Panc1 (cell line): ENCODE data around the gene AQP12B. TPM values are rescaled to one million over a fixed set of nuclear protein-coding genes. Genes with fewer than 3 reads are reported as not detected.

Experiments used
- ATAC-seq: fragments of 200-7000 bp; cut with Tn5 transposase; 2 replicates; pipeline ENCODE4 v1.9.1; 2020; ENCODE audit warnings: mild to moderate bottlenecking, moderate library complexity
- BruUV-seq: library from RNA; stranded (reverse); fragments of 400-500 nt; replicated peaks from 2 replicates; lab custom pipeline; 2021; lab: Mats Ljungman, UMichigan
- CTCF ChIA-PET: fragments of 300-600 bp; sonication (Branson Sonifier 250); formaldehyde crosslinking; loops from one replicate; lab custom pipeline; 2022; ENCODE audit warnings: antibody characterized with exemption; lab: Charles Lee
- POLR2A ChIA-PET: fragments of 300-600 bp; sonication (Branson Sonifier 250); formaldehyde crosslinking; loops from one replicate; lab custom pipeline; 2022; ENCODE audit warnings: antibody characterized with exemption; lab: Charles Lee
- DNase-seq: peaks from one replicate; pipeline ENCODE4 v3.0.0-alpha.2; 2010; ENCODE audit warnings: low read depth, low spot score
- H3K27ac ChIP-seq: 2 replicates; pipeline ENCODE4 v1.5.1; 2011; ENCODE audit warnings: mild to moderate bottlenecking, low read length, inconsistent platforms
- H3K27me3 ChIP-seq: fragments of 200-500 bp; sonication (Bioruptor generic); 2 replicates; pipeline ENCODE4 v1.6.0; 2014; ENCODE audit warnings: low read length, inconsistent platforms; ENCODE audit not compliant: control insufficient read depth, insufficient read depth
- H3K36me3 ChIP-seq: fragments of 200-500 bp; sonication (Bioruptor generic); 2 replicates; pipeline ENCODE4 v1.5.1; 2014; ENCODE audit warnings: inconsistent platforms, mild to moderate bottlenecking, low read length, moderate library complexity; ENCODE audit not compliant: control insufficient read depth, insufficient read depth
- H3K4me1 ChIP-seq: 2 replicates; pipeline ENCODE4 v1.5.1; 2011; ENCODE audit warnings: inconsistent platforms, mild to moderate bottlenecking, low read length, moderate library complexity; ENCODE audit not compliant: control insufficient read depth, insufficient read depth
- H3K4me3 ChIP-seq, 2 experiments: 2 replicates each; pipeline ENCODE4 v1.5.1; 2011 to 2012; ENCODE audit warnings: low read depth in 2 of 2, low read length in 2 of 2, mild to moderate bottlenecking in 2 of 2, inconsistent platforms in 1 of 2, moderate library complexity in 1 of 2
- H3K9me3 ChIP-seq: fragments of 200-500 bp; sonication (Bioruptor generic); 2 replicates; pipeline ENCODE4 v1.5.1; 2014; ENCODE audit warnings: low read depth, mild to moderate bottlenecking, inconsistent platforms, low read length, moderate library complexity; ENCODE audit not compliant: control insufficient read depth, insufficient read depth
- CTCF ChIP-seq: fragments of 450-650 bp; IDR thresholded peaks from 2 replicates; pipeline ENCODE4 v1.5.1; 2017; ENCODE audit warnings: mild to moderate bottlenecking
- POLR2AphosphoS5 ChIP-seq: IDR thresholded peaks from 2 replicates; pipeline ENCODE4 v1.6.1; 2012; ENCODE audit warnings: mild to moderate bottlenecking, low read depth, low read length, moderate library complexity
- SIN3A ChIP-seq: IDR thresholded peaks from 2 replicates; pipeline ENCODE4 v1.6.1; 2012; ENCODE audit warnings: low read depth, mild to moderate bottlenecking, low read length, moderate library complexity, borderline replicate concordance; ENCODE audit not compliant: insufficient read depth
- TCF7L2 ChIP-seq: IDR thresholded peaks from 2 replicates; pipeline ENCODE4 v1.6.1; 2011; ENCODE audit warnings: mild to moderate bottlenecking, low read depth, low read length, inconsistent platforms
- in situ Hi-C: cut with HindIII; loops from 2 replicates; pipeline ENCODE4 v1.10.0; 2016; ENCODE audit warnings: low sequenced_read_pairs, low pct_unique_long_range_greater_than_20kb
- intact Hi-C: fragments of 100-400 bp; cut with micrococcal nuclease; formaldehyde crosslinking; loops from one replicate; pipeline ENCODE4 v1.10.0; 2022; ENCODE audit not compliant: unreplicated experiment
- total RNA-seq: library from RNA; stranded (reverse); gene quantifications from one replicate; pipeline ENCODE4 v1.2.1, GENCODE V29; 2021; ENCODE audit not compliant: unreplicated experiment
- TF ChIP-seq, protein P1 (sequence below), 2 experiments: IDR thresholded peaks; 2 replicates each; pipeline ENCODE4 v1.6.1; 2011 to 2012; ENCODE audit warnings: low read depth in 2 of 2, control low read depth in 1 of 2, low read length in 1 of 2, mild to moderate bottlenecking in 1 of 2, moderate library complexity in 1 of 2; ENCODE audit not compliant: insufficient read depth in 1 of 2

Gene AQP12B
- total RNA-seq, 1 experiment from 2014 or later: not detected

GRCh38 chr2:240631548-240632305 is 51.0 kb downstream of the AQP12B start:
- CTCF ChIA-PET: no interaction called here
- no TSS peak for BruUV-seq
- ATAC-seq (no peak), DNase-seq (no peak)
- POLR2A ChIA-PET: no interaction called here
- Histone ChIP-seq H3K27ac (no peak overlapping the region), H3K36me3 (no peaks in the 10 kb centered on the region), H3K4me1 (no peaks in the 10 kb centered on the region; the same call in 1 of the 2 replicates), H3K4me3 (no peak overlapping the region), H3K27me3 (no peaks in the 10 kb centered on the region), H3K9me3 (no peaks in the 10 kb centered on the region)
- in situ Hi-C loops: no loop called here
- intact Hi-C loops: no loop called here
- TF ChIP-seq POLR2AphosphoS5: no peak
- TF ChIP-seq SIN3A: no peak
- no peak for TF ChIP-seq TCF7L2
- no peak for TF ChIP-seq CTCF
- TF ChIP-seq, protein P1, sequence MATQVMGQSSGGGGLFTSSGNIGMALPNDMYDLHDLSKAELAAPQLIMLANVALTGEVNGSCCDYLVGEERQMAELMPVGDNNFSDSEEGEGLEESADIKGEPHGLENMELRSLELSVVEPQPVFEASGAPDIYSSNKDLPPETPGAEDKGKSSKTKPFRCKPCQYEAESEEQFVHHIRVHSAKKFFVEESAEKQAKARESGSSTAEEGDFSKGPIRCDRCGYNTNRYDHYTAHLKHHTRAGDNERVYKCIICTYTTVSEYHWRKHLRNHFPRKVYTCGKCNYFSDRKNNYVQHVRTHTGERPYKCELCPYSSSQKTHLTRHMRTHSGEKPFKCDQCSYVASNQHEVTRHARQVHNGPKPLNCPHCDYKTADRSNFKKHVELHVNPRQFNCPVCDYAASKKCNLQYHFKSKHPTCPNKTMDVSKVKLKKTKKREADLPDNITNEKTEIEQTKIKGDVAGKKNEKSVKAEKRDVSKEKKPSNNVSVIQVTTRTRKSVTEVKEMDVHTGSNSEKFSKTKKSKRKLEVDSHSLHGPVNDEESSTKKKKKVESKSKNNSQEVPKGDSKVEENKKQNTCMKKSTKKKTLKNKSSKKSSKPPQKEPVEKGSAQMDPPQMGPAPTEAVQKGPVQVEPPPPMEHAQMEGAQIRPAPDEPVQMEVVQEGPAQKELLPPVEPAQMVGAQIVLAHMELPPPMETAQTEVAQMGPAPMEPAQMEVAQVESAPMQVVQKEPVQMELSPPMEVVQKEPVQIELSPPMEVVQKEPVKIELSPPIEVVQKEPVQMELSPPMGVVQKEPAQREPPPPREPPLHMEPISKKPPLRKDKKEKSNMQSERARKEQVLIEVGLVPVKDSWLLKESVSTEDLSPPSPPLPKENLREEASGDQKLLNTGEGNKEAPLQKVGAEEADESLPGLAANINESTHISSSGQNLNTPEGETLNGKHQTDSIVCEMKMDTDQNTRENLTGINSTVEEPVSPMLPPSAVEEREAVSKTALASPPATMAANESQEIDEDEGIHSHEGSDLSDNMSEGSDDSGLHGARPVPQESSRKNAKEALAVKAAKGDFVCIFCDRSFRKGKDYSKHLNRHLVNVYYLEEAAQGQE (IDR thresholded peaks at IDR 0.05; ENCODE audit: insufficient read depth in 1 of 2, low read depth in 2 of 2, low read length in 1 of 2): no peak

DNA sequence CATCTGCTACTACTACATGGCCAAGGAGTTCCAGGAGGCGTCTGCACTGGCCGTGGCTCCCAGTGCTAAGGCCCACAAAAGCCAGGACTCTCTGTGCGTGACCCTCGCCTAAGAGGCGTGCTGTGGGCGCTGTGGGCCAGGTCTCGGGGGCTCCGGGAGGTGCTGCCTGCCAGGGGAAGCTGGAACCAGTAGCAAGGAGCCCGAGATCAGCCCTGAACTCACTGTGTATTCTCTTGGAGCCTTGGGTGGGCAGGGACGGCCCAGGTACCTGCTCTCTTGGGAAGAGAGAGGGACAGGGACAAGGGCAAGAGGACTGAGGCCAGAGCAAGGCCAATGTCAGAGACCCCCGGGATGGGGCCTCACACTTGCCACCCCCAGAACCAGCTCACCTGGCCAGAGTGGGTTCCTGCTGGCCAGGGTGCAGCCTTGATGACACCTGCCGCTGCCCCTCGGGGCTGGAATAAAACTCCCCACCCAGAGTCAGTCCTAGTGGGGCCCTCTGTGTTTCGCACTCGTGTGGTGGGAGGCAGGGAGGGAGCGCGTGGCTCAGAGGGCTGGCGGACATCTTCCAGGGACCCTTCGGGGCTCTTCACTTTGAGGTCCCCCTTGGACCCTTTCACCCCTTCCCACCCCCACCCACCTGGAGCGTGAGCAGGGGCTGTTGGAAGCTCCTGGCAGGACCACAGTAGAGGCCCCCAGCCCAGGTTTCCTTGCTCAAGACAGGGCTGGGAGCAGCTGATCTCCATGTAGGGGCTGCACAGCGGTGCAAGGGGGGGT is 51.7 kb downstream of the AQP12B start:
- CTCF ChIA-PET: no interaction called here
- in situ Hi-C loops: no loop called here
- intact Hi-C loops: no loop called here
- Histone ChIP-seq H3K27me3 (no peaks in the 10 kb centered on the region), H3K36me3 (no peaks in the 10 kb centered on the region), H3K4me3 (no peak overlapping the region), H3K4me1 (no peaks in the 10 kb centered on the region; the same call in 1 of the 2 replicates), H3K27ac (no peak overlapping the region), H3K9me3 (no peaks in the 10 kb centered on the region)
- ATAC-seq: no peak
- TF ChIP-seq CTCF: no peak
- TF ChIP-seq POLR2AphosphoS5: no peak
- TF ChIP-seq, protein P1 (IDR thresholded peaks at IDR 0.05; ENCODE audit: insufficient read depth in 1 of 2, low read depth in 2 of 2, low read length in 1 of 2): no peak
- TF ChIP-seq SIN3A: no peak
- no TSS peak for BruUV-seq
- POLR2A ChIA-PET: no interaction called here
- no peak for DNase-seq
